Sigmoid colon (tissue), 4 donors: ENCODE data around the gene CCDC150.
"Not testable (repeated sequence)": the region's sequence is repeated elsewhere in the genome, so short reads cannot be mapped to it uniquely, and the experiment has no call there.

Source experiments
- CTCF ChIP-seq, 4 experiments: fragments of 450-650 bp in 3 of 4; fragments of 200-600 bp in 1 of 4; IDR thresholded peaks; one replicate each; pipeline ENCODE4 v1.5.1; 2016 to 2019; ENCODE audit warnings: antibody characterized with exemption in 4 of 4, mild to moderate bottlenecking in 3 of 4, moderate library complexity in 2 of 4
- EP300 ChIP-seq, 4 donors: sonication (generic); formaldehyde crosslinking; IDR thresholded peaks; one replicate each; pipeline ENCODE4 v1.6.1; 2017; ENCODE audit warnings: antibody characterized with exemption in 4 of 4
- POLR2A ChIP-seq, 2 donors: fragments of 450-650 bp; IDR thresholded peaks; one replicate each; pipeline ENCODE4 v1.6.1; 2016; ENCODE audit warnings: antibody characterized with exemption in 2 of 2, mild to moderate bottlenecking in 2 of 2, moderate library complexity in 2 of 2
- POLR2AphosphoS5 ChIP-seq, 4 donors: sonication (generic); formaldehyde crosslinking; IDR thresholded peaks; one replicate each; pipeline ENCODE4 v1.6.1; 2017; ENCODE audit warnings: antibody characterized with exemption in 4 of 4

DNA sequence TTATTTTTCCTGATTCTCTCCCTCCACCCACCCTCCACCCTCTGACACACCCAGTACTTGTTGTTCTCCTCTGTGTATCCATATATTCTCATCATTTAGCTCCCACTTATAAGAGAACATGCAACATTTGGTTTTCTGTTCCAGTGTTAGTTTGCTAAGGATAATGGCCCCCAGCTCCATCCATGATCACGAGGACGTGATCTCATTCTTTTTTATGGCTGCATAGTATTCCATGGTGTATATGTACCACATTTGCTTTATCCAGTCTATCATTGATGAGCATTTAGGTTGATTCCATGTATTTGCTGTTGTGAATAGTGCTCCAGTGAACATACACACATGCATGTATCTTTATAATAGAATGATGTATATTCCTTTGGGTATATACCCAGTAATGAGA is 47.2 kb downstream of the CCDC150 start:
- not testable (repeated sequence) for TF ChIP-seq CTCF, POLR2AphosphoS5, POLR2A, EP300 (IDR thresholded peaks at IDR 0.05)
